ENCODE measurements around the gene RIN3. TPM values are rescaled to one million over a fixed set of nuclear protein-coding genes. Genes with fewer than 3 reads are reported as not detected.

Gene RIN3
- total RNA-seq, 4 donors from 2014 or later, result 3.0 to 8.7 (median 7.5) TPM

DNA sequence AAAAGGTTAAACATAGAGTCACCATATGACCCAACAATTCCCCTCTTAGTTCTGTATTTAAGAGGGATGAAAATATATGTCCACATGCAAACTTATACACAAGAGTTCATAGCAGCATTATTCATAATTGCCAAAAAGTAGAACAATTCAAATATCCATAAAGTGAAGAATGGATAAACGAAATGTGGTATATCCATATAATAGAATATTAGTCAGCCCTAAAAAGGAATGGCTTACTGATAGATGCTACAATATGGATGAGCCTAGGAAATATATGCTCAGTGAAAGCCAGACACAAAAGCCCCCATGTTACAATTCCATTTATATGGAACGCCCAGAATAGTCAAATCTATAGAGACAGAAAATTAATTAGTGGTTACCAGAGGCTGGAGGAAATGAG, 44.1 kb upstream of the RIN3 start:
- no peak overlapping the region for H3K4me3 ChIP-seq (ENCODE audit: low read depth, poor library complexity, severe bottlenecking)
- intact Hi-C loops (cut with DNase I; ENCODE audit: low total_unique reads), result no loop called here
- DNase-seq (ENCODE audit: low spot score in 2 of 2), result no peak
- TF ChIP-seq POLR2A (IDR thresholded peaks at IDR 0.05), result no peak
- TF ChIP-seq, protein P1, sequence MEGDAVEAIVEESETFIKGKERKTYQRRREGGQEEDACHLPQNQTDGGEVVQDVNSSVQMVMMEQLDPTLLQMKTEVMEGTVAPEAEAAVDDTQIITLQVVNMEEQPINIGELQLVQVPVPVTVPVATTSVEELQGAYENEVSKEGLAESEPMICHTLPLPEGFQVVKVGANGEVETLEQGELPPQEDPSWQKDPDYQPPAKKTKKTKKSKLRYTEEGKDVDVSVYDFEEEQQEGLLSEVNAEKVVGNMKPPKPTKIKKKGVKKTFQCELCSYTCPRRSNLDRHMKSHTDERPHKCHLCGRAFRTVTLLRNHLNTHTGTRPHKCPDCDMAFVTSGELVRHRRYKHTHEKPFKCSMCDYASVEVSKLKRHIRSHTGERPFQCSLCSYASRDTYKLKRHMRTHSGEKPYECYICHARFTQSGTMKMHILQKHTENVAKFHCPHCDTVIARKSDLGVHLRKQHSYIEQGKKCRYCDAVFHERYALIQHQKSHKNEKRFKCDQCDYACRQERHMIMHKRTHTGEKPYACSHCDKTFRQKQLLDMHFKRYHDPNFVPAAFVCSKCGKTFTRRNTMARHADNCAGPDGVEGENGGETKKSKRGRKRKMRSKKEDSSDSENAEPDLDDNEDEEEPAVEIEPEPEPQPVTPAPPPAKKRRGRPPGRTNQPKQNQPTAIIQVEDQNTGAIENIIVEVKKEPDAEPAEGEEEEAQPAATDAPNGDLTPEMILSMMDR (IDR thresholded peaks at IDR 0.05), result no peak
- WGBS, 2 donors, result 95 to 96% methylated on average over 2 of the region's 2 CpGs

DNA sequence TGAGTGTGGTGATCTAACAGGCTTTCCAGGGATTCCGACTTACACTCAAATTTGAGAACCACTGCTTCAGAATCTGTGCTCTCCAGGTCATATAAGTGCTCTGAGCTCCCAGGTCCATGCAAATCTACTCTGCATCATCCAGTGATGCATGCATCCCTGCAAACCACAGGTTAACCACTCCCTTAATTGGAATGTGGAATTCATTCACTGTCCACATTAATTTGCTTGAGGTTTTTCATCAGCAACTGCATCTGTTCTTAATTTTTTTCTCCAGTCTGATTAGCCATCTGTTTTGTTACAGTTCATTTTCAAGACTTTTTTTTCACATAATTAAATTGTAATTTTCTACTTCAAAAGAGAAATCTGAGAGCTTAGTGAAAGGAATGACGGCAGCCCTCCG, 43.4 kb upstream of the RIN3 start:
- H3K4me3 ChIP-seq (ENCODE audit: low read depth, poor library complexity, severe bottlenecking), result no peak overlapping the region
- WGBS, 2 donors, result 42 to 51% methylated on average over 3 of the region's 3 CpGs
- intact Hi-C loops (cut with DNase I; ENCODE audit: low total_unique reads), result no loop called here
- no peak for DNase-seq (ENCODE audit: low spot score in 2 of 2)
- TF ChIP-seq POLR2A (IDR thresholded peaks at IDR 0.05), result no peak
- TF ChIP-seq, protein P1 (IDR thresholded peaks at IDR 0.05), result no peak

- TF ChIP-seq, protein P1 (IDR thresholded peaks at IDR 0.05), result no peak
- TF ChIP-seq POLR2A (IDR thresholded peaks at IDR 0.05), result no peak
- intact Hi-C loops (cut with DNase I; ENCODE audit: low total_unique reads), result no loop called here
- WGBS, 2 donors, result 78 to 84% methylated on average over 1 of the region's 1 CpG
- H3K4me3 ChIP-seq (ENCODE audit: low read depth, poor library complexity, severe bottlenecking), result no peak overlapping the region
- no peak for DNase-seq (ENCODE audit: low spot score in 2 of 2)
These were observed 42.8 kb upstream of the RIN3 start for GRCh38 chr14:92470811-92471210.

DNA sequence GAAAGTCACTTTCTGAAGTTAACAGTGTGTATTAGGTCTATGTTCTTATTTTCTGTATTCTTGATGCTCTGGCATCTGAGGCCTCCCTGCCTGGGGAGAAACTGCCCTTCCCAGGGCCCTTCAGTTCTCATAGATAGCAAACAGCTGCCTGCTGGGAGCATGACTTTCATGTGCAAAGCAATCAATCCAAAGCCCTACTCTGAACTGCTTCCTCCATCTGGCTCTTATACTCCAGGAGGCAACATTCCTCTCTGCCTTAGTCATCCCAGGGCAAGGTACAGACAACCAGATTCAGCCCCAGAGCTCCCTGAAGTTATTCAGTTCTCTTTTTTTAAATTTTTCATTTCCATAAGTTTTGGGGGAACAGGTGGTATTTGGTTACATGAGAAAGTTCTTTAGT, 41.7 kb upstream of the RIN3 start:
- intact Hi-C loops (cut with DNase I; ENCODE audit: low total_unique reads), result no loop called here
- DNase-seq (ENCODE audit: low spot score in 2 of 2), result no peak
- TF ChIP-seq, protein P1 (IDR thresholded peaks at IDR 0.05), result no peak
- H3K4me3 ChIP-seq (ENCODE audit: low read depth, poor library complexity, severe bottlenecking), result no peak overlapping the region

DNA sequence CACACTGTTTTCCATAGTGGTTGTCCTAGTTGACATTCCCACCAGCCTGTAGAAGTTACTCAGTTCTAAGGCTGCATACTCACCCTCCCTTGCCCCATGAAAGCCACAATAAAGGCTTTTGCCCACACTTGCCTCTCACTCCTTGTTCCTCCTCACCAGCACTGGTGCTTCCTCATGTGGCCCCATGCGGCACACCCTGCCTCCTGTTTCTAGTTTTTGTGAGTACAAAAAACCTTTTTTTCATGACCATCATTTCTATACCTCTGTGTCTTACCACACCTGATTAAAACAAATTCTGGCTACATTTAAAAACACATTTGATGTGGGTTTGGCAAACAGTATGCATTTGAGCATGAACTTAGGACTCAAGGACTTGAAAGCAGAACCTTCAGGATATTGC, 40.7 kb upstream of the RIN3 start:
- H3K4me3 ChIP-seq (ENCODE audit: low read depth, poor library complexity, severe bottlenecking), result no peak overlapping the region
- intact Hi-C loops (cut with DNase I; ENCODE audit: low total_unique reads), result no loop called here
- DNase-seq (ENCODE audit: low spot score in 2 of 2), result peak in 1 of 2 donors; percentile 54
- 62 to 70% methylated on average over 1 of the region's 1 CpG for WGBS, 2 donors
- TF ChIP-seq, protein P1 (IDR thresholded peaks at IDR 0.05), result no peak
- TF ChIP-seq POLR2A (IDR thresholded peaks at IDR 0.05), result no peak

- WGBS, 2 donors, result 46 to 58% methylated on average over 9 of the region's 9 CpGs
- peak; percentile 81 to 93 for DNase-seq (ENCODE audit: low spot score in 2 of 2)
- intact Hi-C loops (cut with DNase I; ENCODE audit: low total_unique reads), result no loop called here
- no peak for TF ChIP-seq POLR2A (IDR thresholded peaks at IDR 0.05)
- TF ChIP-seq, protein P1 (IDR thresholded peaks at IDR 0.05), result no peak
- no peak overlapping the region for H3K4me3 ChIP-seq (ENCODE audit: low read depth, poor library complexity, severe bottlenecking)
These were observed 40.2 kb upstream of the RIN3 start for GRCh38 chr14:92473261-92473968.
